ENCODE data around the gene CDCA8.
"Not testable (repeated sequence)": the region's sequence is repeated elsewhere in the genome, so short reads cannot be mapped to it uniquely, and the experiment has no call there.

Gene CDCA8

GRCh38 chr1:37738619-37739018 lies 46.3 kb downstream of the CDCA8 start:
- DNase-seq (ENCODE audit: low read depth): not testable (repeated sequence)

GRCh38 chr1:37739222-37739621 lies 46.9 kb downstream of the CDCA8 start:
- no peak for DNase-seq (ENCODE audit: low read depth)

GRCh38 chr1:37741130-37741529 lies 48.8 kb downstream of the CDCA8 start:
- DNase-seq (ENCODE audit: low read depth): no peak

GRCh38 chr1:37741662-37742061 lies 49.3 kb downstream of the CDCA8 start:
- no peak for DNase-seq (ENCODE audit: low read depth)

GRCh38 chr1:37746806-37747205 lies 54.5 kb downstream of the CDCA8 start:
- DNase-seq (ENCODE audit: low read depth): no peak

GRCh38 chr1:37748565-37748964 lies 56.2 kb downstream of the CDCA8 start:
- DNase-seq (ENCODE audit: low read depth): no peak

- DNase-seq (ENCODE audit: low read depth): no peak
Observed at GRCh38 chr1:37752213-37752582, 59.9 kb downstream of the CDCA8 start.

GRCh38 chr1:37752583-37753471 lies 60.5 kb downstream of the CDCA8 start:
- DNase-seq (ENCODE audit: low read depth): no peak

GRCh38 chr1:37753473-37754321 lies 61.4 kb downstream of the CDCA8 start:
- no peak for DNase-seq (ENCODE audit: low read depth)

- no peak for DNase-seq (ENCODE audit: low read depth)
Observed at GRCh38 chr1:37755290-37755689, 63.0 kb downstream of the CDCA8 start.

GRCh38 chr1:37755951-37756560 lies 63.7 kb downstream of the CDCA8 start:
- DNase-seq (ENCODE audit: low read depth): no peak
